Lung (tissue), 12 donors: ENCODE data around the gene GFI1B. TPM values are rescaled to one million over a fixed set of nuclear protein-coding genes. Genes with fewer than 3 reads are reported as not detected.

Source experiments
- ATAC-seq: fragments of 200-7000 bp; cut with Tn5 transposase; one replicate; pipeline ENCODE4 v1.9.1; 2020; ENCODE audit warnings: moderate number of reproducible peaks; ENCODE audit not compliant: insufficient read depth, low FRiP score
- DNase-seq, 3 donors: peaks; one replicate each; pipeline ENCODE4 v3.0.0-alpha.2; 2013 to 2017
- H3K27ac ChIP-seq, 2 donors: one replicate each; pipeline ENCODE4 v1.5.1; 2013; ENCODE audit warnings: mild to moderate bottlenecking in 2 of 2, moderate library complexity in 2 of 2, control low read depth in 1 of 2, inconsistent platforms in 1 of 2, low read depth in 1 of 2, low read length in 1 of 2
- H3K27me3 ChIP-seq, 3 donors: one replicate each; pipeline ENCODE4 v1.5.1; 2013; ENCODE audit warnings: low read length in 2 of 3; ENCODE audit not compliant: control insufficient read depth in 3 of 3, insufficient read depth in 3 of 3
- H3K36me3 ChIP-seq, 4 donors: one replicate each; pipeline ENCODE4 v1.5.1; 2013; ENCODE audit warnings: low read length in 4 of 4, mild to moderate bottlenecking in 1 of 4, moderate library complexity in 1 of 4; ENCODE audit not compliant: control insufficient read depth in 4 of 4, insufficient read depth in 4 of 4
- H3K4me1 ChIP-seq, 5 donors: one replicate each; pipeline ENCODE4 v1.5.1; 2013; ENCODE audit warnings: low read length in 5 of 5, mild to moderate bottlenecking in 2 of 5, moderate library complexity in 1 of 5; ENCODE audit not compliant: control insufficient read depth in 5 of 5, insufficient read depth in 5 of 5
- H3K4me3 ChIP-seq: one replicate; pipeline ENCODE4 v1.5.1; 2013; ENCODE audit warnings: mild to moderate bottlenecking, control low read depth, moderate library complexity
- H3K9ac ChIP-seq, 2 donors: one replicate each; pipeline ENCODE4 v1.5.1; 2013; ENCODE audit warnings: low read length in 2 of 2, control low read depth in 1 of 2; ENCODE audit not compliant: insufficient read depth in 1 of 2
- H3K9me3 ChIP-seq, 4 donors: one replicate each; pipeline ENCODE4 v1.5.1; 2013; ENCODE audit warnings: low read length in 3 of 4, mild to moderate bottlenecking in 1 of 4, moderate library complexity in 1 of 4; ENCODE audit not compliant: control insufficient read depth in 4 of 4, insufficient read depth in 3 of 4
- WGBS, 2 donors: extraction: QIAGEN DNeasy Blood & Tissue Kit; methylation state at CpG; one replicate each; pipeline ENCODE4 v1.1.7; 2013; 5-methylcytosine and 5-hydroxymethylcytosine counted together
- polyA plus RNA-seq, 2 donors: library from polyadenylated mRNA; stranded (reverse); fragments of 200-250 nt; gene quantifications; one replicate each; pipeline ENCODE4 v1.2.1, GENCODE V29; 2013
- total RNA-seq, 2 donors: library from RNA; depleted of rRNA in 1 of 2; stranded (reverse); fragments of >200 nt in 1 of 2; gene quantifications; one replicate each; pipeline ENCODE4 v1.2.1, GENCODE V29; 2014 to 2021
- TF ChIP-seq, protein P1 (sequence below): IDR thresholded peaks from 2 replicates; pipeline ENCODE4 v1.5.1; 2012; ENCODE audit warnings: mild to moderate bottlenecking; ENCODE audit errors: control extremely low read depth, extremely low read depth
- donor health status: control.
- donor health status: control.
- donor health status: Bipolar disorder and iron deficiency.
- donor health status: healthy.
- donor health status: DM: yes; HTN: yes; CAD: no.

Gene GFI1B
- total and polyA plus RNA-seq, 4 donors = 0.25 to 1.4 (median 0.76) TPM

DNA sequence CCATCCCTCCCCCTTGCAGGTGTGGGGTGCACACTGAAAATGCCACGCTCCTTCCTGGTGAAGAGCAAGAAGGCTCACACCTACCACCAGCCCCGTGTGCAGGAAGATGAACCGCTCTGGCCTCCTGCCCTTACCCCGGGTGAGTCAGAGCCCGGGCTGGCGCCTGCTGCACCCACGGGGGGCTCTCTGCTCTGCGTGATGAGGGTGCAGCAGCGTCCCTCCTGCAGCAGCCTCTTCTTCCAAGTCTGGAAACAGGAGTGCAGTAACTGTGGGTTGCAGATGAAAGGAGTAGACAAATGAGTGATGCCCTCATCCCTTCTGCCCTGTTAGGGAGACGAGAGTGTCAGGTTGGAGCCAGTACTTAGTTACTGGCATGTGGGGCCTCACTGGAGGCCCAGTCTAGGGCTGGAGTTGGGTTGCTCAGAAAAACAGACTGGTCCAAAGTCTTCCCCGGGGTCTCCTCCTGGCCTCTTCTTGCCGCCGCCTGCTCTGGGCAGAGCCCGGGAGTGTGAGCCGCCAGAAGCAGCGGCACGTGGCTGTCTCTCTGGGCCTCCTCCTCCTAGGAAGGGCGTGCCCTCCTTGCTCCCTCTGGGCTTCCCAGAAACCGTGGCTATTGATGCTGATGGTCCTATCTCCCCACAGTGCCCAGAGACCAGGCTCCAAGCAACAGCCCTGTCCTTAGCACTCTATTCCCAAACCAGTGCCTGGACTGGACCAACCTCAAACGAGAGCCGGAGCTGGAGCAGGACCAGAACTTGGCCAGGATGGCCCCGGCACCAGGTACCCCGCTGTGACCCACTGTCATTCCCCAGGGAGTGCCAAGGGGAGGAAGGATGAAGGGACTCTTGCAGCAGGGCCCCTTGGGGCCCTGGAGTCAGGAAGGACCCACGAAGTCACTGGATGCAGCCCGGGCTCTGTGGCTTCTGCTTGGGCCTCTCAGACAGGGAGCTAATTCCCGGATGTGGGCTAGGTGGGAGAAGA is 8.4 kb downstream of the GFI1B start:
- H3K9me3 ChIP-seq = peaks cover 0 to 2% (median 0%) of the 10 kb centered on the region in 4 donors

DNA sequence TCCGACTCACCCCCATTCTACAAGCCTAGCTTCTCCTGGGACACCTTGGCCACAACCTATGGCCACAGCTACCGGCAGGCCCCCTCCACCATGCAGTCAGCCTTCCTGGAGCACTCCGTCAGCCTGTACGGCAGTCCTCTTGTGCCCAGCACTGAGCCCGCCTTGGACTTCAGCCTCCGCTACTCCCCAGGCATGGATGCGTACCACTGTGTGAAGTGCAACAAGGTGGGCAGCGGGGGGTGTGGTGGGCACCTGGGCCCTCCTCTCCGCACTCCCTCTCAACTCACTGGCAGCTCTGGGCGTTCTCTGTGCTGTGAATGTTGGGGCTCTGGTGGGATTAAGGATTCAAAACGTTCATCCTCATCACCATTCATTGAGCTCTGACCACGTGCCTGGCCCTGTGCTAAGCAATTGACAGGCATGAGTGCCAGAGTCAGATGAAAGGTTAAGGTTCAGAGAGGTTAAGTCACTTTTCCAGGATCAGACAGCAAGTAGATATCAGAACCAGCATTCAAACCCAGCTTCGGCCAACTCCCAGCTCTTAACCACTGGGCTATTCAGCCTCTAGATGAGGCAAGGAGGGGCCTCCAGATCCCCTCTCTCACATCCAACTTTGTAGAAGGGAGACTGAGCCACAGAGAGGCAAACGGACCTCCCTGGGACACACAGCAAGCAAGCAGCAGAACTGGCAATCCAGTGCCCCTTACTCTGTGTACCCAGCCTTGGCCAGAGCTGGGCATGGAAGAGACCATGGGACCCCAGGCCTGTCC is 9.9 kb downstream of the GFI1B start:
- Histone ChIP-seq H3K36me3 (no peaks in the 10 kb centered on the region), H3K9me3 (peaks cover 0 to 2% (median 0%) of the 10 kb centered on the region in 4 donors), H3K27me3 (peaks cover 0 to 5% (median 0%) of the 10 kb centered on the region in 3 donors), H3K4me1 (peaks cover 0 to 1% (median 0%) of the 10 kb centered on the region in 5 donors), H3K27ac (no peak overlapping the region), H3K4me3 (no peak overlapping the region), H3K9ac (no peak overlapping the region)
- TF ChIP-seq, protein P1, sequence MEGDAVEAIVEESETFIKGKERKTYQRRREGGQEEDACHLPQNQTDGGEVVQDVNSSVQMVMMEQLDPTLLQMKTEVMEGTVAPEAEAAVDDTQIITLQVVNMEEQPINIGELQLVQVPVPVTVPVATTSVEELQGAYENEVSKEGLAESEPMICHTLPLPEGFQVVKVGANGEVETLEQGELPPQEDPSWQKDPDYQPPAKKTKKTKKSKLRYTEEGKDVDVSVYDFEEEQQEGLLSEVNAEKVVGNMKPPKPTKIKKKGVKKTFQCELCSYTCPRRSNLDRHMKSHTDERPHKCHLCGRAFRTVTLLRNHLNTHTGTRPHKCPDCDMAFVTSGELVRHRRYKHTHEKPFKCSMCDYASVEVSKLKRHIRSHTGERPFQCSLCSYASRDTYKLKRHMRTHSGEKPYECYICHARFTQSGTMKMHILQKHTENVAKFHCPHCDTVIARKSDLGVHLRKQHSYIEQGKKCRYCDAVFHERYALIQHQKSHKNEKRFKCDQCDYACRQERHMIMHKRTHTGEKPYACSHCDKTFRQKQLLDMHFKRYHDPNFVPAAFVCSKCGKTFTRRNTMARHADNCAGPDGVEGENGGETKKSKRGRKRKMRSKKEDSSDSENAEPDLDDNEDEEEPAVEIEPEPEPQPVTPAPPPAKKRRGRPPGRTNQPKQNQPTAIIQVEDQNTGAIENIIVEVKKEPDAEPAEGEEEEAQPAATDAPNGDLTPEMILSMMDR = no peak
- ATAC-seq (no peak), DNase-seq (no peak)
- 85 to 88% methylated on average over 14 of the region's 14 CpGs for WGBS, 2 donors

More for the DNA sequence above, 8.4 kb downstream of the GFI1B start:
- H3K27me3 ChIP-seq = peaks cover 0 to 5% (median 0%) of the 10 kb centered on the region in 3 donors
- 59 to 60% methylated on average over 26 of the region's 26 CpGs for WGBS, 2 donors
- no peaks in the 10 kb centered on the region for H3K36me3 ChIP-seq
- H3K27ac ChIP-seq = no peak overlapping the region
- no peak overlapping the region for H3K9ac ChIP-seq
- no peak overlapping the region for H3K4me3 ChIP-seq
- ATAC-seq = no peak
- TF ChIP-seq, protein P1 = no peak
- no peak for DNase-seq
- no peaks in the 10 kb centered on the region for H3K4me1 ChIP-seq

DNA sequence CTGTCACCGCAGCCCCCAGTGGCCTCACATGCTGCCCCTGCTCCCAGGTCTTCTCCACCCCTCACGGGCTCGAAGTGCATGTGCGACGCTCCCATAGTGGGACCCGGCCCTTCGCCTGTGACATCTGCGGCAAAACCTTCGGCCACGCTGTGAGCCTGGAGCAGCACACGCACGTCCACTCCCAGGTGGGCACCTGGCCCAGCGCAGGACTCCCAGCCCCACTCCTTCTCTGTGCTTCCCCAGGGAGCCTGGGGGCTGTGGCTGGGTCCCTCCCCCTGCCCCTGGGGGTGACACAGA is 10.5 kb downstream of the GFI1B start:
- Histone ChIP-seq H3K4me1 (peaks cover 0 to 4% (median 0%) of the 10 kb centered on the region in 5 donors), H3K4me3 (no peak overlapping the region), H3K36me3 (no peaks in the 10 kb centered on the region), H3K27ac (no peak overlapping the region), H3K9ac (no peak overlapping the region), H3K27me3 (peaks cover 0 to 5% (median 0%) of the 10 kb centered on the region in 3 donors), H3K9me3 (peaks cover 0 to 2% (median 0%) of the 10 kb centered on the region in 4 donors)
- WGBS, 2 donors = 93 to 95% methylated on average over 13 of the region's 13 CpGs
- TF ChIP-seq, protein P1 = no peak
- DNase-seq (no peak), ATAC-seq (no peak)
